Measurements from ENCODE around the gene INPP5A.
"Not testable (repeated sequence)": the region's sequence is repeated elsewhere in the genome, so short reads cannot be mapped to it uniquely, and the experiment has no call there.

INPP5A gene

GRCh38 chr10:132565516-132566209 is 28.1 kb downstream of the INPP5A start:
- DNase-seq, result no peak

GRCh38 chr10:132566892-132567291 is 29.3 kb downstream of the INPP5A start:
- no peak for DNase-seq

- no peak for DNase-seq
Observed at GRCh38 chr10:132570265-132570664, 32.7 kb downstream of the INPP5A start.

GRCh38 chr10:132570771-132571649 is 33.4 kb downstream of the INPP5A start:
- DNase-seq, result no peak

GRCh38 chr10:132571650-132572544 is 34.3 kb downstream of the INPP5A start:
- DNase-seq, result peak in 2 of 4 experiments; percentile 25 to 40

- DNase-seq, result no peak
Observed at GRCh38 chr10:132572545-132572937, 35.0 kb downstream of the INPP5A start.

DNA sequence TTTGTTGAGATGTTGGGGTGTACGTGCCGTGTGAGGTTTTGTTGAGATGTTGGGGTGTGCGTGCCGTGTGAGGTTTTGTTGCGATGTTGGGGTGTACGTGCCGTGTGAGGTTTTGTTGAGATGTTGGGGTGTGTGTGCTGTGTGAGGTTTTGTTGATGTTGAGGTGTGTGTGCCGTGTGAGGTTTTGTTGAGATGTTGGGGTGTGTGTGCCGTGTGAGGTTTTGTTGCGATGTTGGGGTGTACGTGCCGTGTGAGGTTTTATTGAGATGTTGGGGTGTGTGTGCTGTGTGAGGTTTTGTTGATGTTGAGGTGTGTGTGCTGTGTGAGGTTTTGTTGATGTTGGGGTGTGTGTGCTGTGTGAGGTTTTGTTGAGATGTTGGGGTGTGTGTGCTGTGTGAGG is 35.4 kb downstream of the INPP5A start:
- not testable (repeated sequence) for DNase-seq

DNA sequence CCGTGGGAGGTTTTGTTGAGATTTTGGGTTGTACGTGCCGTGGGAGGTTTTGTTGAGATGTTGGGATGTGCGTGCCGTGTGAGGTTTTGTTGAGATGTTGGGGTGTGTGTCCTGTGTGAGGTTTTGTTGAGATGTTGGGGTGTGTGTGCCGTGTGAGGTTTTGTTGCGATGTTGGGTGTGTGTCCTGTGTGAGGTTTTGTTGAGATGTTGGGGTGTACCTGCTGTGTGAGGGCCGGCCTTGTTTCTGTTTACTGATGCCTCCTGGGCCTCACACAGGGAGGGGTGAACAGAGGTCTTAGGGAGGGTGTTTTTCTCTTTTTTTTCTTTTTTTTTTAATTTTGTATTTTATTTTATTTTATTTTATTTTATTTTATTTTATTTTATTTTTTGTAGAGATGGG is 36.7 kb downstream of the INPP5A start:
- no peak for DNase-seq

DNA sequence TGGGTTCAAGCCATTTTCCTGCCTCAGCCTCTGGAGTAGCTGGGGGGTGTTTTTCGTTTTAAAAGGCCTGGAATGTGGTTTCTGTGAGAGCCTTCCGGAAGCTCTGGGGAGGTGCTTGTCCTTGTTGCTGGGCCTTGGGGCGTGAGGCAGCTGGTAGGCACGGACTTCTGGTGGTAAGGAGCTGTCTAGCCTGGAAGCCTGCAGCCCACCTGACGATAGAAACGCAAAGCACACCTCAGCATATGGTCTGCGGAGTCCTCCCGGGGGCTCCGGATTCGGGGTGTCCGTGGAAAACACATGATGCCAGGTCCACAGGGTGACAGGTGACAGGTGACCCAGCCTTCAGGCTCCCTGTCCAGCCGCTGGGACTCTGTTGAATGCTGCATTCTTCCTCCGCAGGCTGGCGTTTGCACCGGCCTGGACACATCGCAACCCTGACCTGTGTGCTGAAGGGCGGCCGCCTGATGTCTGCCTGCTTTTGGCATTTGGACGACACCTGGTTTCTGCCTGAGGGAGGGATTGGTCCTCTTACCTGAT is 37.3 kb downstream of the INPP5A start:
- DNase-seq, result no peak

DNA sequence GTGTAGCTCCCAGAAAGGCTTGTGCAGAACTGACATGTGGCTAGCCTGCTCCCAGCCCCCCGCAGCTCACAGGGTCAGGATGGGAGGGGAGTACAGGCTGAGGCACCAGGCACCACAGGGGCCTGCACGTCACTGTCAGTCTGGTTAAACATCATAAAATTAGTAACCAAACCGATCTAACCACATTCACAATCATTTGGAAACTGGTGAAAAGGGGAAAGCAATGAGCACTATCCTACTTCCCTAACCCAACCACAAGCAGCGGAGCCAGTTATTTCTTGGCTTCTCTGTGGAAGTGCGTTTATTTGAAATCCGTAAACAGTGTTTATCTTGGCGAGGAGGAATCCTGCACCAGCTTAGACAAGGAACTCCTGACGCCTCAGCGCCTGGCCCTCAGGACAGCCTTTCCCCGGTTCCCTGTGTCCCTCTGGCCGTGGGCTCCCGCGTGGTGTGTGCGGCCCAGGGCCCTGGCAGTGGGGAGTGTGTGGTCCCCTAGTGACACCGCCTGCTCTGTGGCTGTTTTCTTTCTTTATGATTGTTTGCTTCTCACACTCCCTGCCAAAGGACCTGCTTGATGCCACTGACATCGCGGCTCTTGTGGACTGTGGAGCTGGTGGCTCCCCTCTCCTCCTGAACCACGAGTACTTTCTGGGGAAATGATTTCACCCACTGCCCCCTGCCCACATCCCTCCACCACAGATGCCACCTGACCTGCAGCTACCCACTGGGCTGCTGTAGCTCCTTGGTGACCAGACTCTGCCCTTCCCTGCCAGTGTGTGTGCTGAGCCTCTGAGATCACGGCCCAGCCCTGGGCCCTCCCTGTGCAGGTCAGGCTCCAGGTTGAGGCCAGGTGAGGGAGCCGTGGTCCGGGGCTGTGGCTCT is 38.0 kb downstream of the INPP5A start:
- DNase-seq, result no peak

GRCh38 chr10:132576671-132577349 is 39.2 kb downstream of the INPP5A start:
- no peak for DNase-seq

DNA sequence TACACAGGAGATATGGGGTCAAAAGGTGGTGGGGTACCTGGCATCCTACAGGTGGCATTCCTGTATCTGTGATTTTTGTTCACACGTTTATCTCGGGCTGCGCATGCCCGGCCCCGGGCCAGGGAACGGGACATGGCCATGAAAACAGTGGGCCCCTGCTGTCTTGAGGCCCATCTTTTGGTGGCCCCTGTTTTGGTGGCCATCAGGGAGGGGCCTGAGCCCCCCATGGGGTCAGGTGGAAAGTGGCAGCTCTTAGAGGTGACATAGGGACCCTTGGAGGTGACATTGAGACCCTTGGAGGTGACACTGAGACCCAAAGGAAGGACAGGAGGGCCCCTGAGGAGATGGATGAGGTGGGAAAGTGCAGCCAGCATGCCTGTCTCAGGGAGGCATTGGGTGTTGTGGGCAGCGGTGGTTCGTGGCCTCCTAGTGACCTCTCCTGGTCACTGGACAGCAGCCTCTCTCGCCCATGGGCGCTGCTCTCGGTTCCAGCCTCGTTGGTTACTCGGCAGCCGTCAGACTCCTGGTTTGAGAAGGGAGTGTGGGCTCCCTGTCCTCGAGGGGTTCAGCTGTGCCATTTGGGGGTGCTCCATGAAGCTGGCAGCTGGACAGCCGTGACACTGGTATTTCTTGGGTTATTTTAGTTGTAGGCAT is 39.9 kb downstream of the INPP5A start:
- no peak for DNase-seq

DNA sequence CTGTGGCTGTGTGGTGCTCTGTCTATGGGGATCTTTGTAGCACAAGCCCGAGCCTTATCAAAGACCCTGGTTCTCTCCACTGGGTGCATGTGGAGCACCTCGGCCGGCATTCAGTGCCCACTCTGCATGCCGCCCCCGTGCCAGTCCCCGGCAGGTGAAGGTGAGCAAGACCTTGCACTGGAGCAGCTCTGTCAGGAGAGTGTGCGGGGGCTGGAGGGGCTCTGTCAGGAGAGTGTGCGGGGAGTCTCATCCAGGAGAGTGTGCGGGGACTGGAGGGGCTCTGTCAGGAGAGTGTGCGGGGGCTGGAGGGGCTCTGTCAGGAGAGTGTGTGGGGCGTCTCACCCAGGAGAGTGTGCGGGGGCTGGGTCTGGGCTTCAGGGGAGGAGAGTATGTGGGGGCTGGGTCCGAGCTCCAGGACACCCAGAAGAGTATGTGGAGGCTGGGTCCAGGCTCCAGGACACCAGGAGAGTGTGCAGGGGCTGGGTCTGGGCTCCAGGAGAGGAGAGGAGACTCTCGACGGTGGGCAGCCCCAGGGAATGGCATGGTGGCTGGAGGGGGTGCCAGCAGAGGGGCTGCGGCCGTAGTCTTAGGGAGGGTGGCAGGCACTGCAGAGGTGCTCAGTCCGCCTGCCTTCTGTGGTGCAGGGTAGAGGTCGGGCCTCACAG is 40.8 kb downstream of the INPP5A start:
- DNase-seq, result no peak

DNA sequence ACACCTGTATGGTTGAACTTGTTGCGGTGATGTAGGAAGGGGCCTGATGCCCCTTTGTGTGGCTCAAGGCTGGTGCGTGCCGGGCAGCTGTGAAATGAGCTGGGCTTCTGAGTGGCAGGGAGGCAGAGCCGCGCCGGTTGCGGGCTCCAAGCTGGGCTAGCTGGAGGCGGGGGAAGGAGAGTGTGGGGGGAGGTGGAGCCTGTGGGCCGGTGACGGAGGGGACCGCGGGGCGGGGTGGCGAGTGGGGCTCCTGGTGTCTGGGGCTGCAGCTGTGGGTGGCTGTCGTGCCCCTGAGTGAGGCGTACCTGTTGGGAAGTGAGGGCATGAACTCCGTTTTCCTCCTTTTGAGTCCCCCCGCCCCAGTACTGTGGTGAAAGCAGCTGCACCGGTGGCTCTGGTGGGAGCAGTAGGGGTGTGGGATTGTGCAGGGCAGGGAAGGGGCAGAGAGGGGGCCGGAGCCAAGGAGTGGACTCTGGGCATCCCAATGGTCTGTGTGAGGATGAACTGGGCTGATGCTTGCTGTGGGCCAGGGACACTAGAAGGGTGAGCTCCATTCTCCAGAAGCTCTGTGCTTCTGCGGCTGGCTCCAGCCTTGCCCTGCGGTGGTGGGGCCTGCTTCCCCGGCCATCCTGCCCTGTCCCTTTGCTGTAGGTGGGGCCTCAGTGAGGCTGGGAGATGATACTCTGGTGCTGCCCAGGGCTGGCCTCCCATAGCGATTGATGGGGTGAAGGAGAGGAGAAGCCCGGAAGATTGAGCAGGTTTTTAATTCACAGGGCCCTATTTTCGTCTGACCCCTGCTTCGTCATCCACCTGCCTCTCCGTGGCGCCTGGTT is 41.7 kb downstream of the INPP5A start:
- DNase-seq, result no peak

- DNase-seq, result no peak
Observed at GRCh38 chr10:132580143-132580542, 42.6 kb downstream of the INPP5A start.

DNA sequence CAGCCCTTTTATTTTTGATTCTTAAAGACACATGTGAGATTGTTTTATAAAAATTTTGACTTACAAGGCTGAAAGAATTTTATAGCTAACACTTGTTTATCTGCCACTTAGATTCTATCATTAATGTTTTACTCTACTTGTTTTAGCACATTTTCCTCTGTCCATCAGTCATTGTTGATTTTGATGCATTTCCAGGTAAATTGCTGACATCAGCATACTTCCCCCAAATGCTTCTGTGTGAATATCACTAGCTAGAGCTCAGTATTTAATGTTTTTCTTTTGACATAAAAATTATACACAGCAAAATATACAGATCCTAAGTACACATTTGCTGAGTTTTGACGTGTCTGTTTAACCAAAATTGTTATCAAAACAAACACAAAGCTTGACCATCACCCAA is 43.0 kb downstream of the INPP5A start:
- DNase-seq, result no peak

DNA sequence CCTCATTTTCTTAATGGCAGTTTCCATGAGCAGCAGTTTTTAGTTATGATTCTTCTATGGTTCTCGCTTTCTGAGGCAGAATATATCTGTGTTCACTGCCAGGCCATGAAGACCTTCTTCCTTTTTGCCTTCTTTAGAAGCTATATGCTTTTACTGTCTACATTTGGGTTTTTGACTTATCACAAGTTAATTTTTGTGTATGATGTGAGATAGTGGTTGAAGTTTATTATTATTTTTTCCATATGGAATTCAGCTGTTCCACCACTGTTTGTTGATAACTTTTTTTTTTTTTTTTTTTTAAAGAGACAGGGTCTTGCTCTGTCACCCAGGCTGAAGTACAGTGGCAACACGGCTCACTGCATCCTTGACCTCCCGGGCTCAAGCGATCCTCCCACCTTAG is 44.5 kb downstream of the INPP5A start:
- no peak for DNase-seq

- no peak for DNase-seq
Observed at GRCh38 chr10:132582771-132583170, 45.2 kb downstream of the INPP5A start.

GRCh38 chr10:132583456-132583855 is 45.9 kb downstream of the INPP5A start:
- no peak for DNase-seq

Data from activated CD4-positive, CD25-positive, alpha-beta regulatory T cell (primary cell).